Measurements from ENCODE around the gene CCL18. TPM values are rescaled to one million over a fixed set of nuclear protein-coding genes. Genes with fewer than 3 reads are reported as not detected.

CCL18 gene
- total and polyA plus RNA-seq, 10 of the 15 experiments (the other 5 are each of a cell fraction or from before 2014, with no cell fraction given): 0.26 TPM; not detected in 9

GRCh38 chr17:36105781-36106492, 41.9 kb downstream of the CCL18 start:
- SMC1A ChIA-PET (ENCODE audit: uncharacterized antibody, unreplicated experiment): interaction anchor here (0.6 to 5.5 kb wide), 8 partner anchors 13 to 75 kb away, joined by 3 to 39 read pairs (median 4); partner anchors contain the start of gene CCL3
- Histone ChIP-seq H3K4me1 (ENCODE audit: control insufficient read depth, insufficient read depth, low read length) (peaks cover 19% of the 10 kb centered on the region), H3K36me3 (ENCODE audit: control insufficient read depth in 2 of 2, insufficient read depth in 2 of 2, low read length in 1 of 2) (no peaks in the 10 kb centered on the region), H3K4me2 (ENCODE audit: control insufficient read depth, insufficient read depth) (no peak overlapping the region), H3K4me3 (no peak overlapping the region), H4K20me1 (ENCODE audit: control insufficient read depth, insufficient read depth) (no peaks in the 10 kb centered on the region), H3K79me2 (ENCODE audit: control insufficient read depth, insufficient read depth, low read length) (no peaks in the 10 kb centered on the region), H3K9me3 (replicated peaks; ENCODE audit: control insufficient read depth, insufficient read depth, low read length) (peaks cover 1% of the 10 kb centered on the region; the same call in 2 of the 3 replicates), H3K27ac (ENCODE audit: control insufficient read depth, insufficient read depth) (no peak overlapping the region), H3K27me3 (replicated peaks in 1 of 2; ENCODE audit: control insufficient read depth in 2 of 2, insufficient read depth in 2 of 2, low read length in 1 of 2) (no peaks in the 10 kb centered on the region), H3K9ac (ENCODE audit: control insufficient read depth, insufficient read depth, low read length) (no peak overlapping the region), H2AFZ (ENCODE audit: control insufficient read depth, low read depth, low read length) (no peak overlapping the region)
- DNase-seq (ENCODE audit: low read depth, low spot score) (no peak), FAIRE-seq (no peak), ATAC-seq (no peak)
- POLR2A ChIA-PET: interaction anchor here (1.1 kb wide), 1 partner anchor 43 kb away, joined by 3 read pairs; no protein-coding TSS in a partner anchor
- in situ Hi-C loops (cut with MboI) (no loop called here), intact Hi-C loops (cut with micrococcal nuclease; ENCODE audit: unreplicated experiment) (no loop called here)
- WGBS (ENCODE audit: insufficient coverage, insufficient replicate concordance, low lambda C conversion rate, missing lambda C conversion rate): 90% methylated on average over 5 of the region's 5 CpGs
- TF ChIP-seq BCLAF1 (IDR thresholded peaks at IDR 0.05) (no peak), ZNF622 (IDR thresholded peaks at IDR 0.05) (no peak), TCF7 (IDR thresholded peaks at IDR 0.05; ENCODE audit: borderline replicate concordance) (no peak), SPI1 (IDR thresholded peaks at IDR 0.05; ENCODE audit: borderline replicate concordance, insufficient read depth, low read depth, low read length) (no peak), ASH2L (IDR thresholded peaks at IDR 0.05; ENCODE audit: borderline replicate concordance, low read depth) (no peak), POLR2AphosphoS5 (IDR thresholded peaks at IDR 0.05; ENCODE audit: low read length) (no peak), JUND (IDR thresholded peaks at IDR 0.05; ENCODE audit: low read depth, low read length) (no peak), E4F1 (IDR thresholded peaks at IDR 0.05; ENCODE audit: borderline replicate concordance, partially characterized antibody) (no peak)
- RAD21 ChIA-PET (ENCODE audit: unreplicated experiment): interaction anchor here (1.1 to 2.0 kb wide), 4 partner anchors 12 to 43 kb away, joined by 3 to 6 read pairs (median 4); no protein-coding TSS in a partner anchor
- no TSS peak for BruUV-seq (replicated peaks)
- CTCF ChIA-PET: interaction anchor here (1.0 to 2.1 kb wide), 4 partner anchors 12 to 137 kb away, joined by 3 to 8 read pairs (median 4); no protein-coding TSS in a partner anchor

All from GM12878 (cell line).